HG02973 (cell line): ENCODE measurements around the gene NDUFA13.

Experiments used
- ATAC-seq: cut with Tn5 transposase; IDR thresholded peaks from one replicate; pipeline ENCODE4 v1.9.1; 2021; ENCODE audit warnings: moderate library complexity; ENCODE audit not compliant: unreplicated experiment

NDUFA13 gene

GRCh38 chr19:19566306-19566705, 50.3 kb downstream of the NDUFA13 start:
- ATAC-seq, result no peak

GRCh38 chr19:19567391-19567790, 51.4 kb downstream of the NDUFA13 start:
- ATAC-seq, result no peak

GRCh38 chr19:19568802-19569756, 53.1 kb downstream of the NDUFA13 start:
- no peak for ATAC-seq

GRCh38 chr19:19570571-19570970, 54.5 kb downstream of the NDUFA13 start:
- ATAC-seq, result no peak

- ATAC-seq, result no peak
These were observed 55.2 kb downstream of the NDUFA13 start for GRCh38 chr19:19571071-19571786.

DNA sequence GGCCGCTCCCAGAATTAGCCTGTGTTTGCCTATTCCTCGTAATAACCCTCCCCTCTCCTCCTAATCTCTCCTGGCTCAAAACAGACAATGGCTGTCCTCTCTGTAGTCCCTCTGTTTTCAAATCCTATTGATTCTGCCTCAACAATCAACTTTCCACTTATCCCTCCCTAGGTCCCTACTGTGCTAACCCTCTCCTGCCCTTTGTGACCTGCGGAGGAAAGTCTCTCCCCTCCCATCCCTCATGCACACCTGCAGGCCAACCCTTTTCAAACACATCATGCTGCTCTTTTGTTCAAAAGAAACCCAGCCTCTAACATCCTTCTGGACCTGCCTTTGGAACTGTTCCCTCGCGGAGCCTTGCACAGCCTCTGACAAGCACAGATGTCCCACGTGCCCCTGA, 59.4 kb downstream of the NDUFA13 start:
- no peak for ATAC-seq
